NCI-H187 treated with DMSO at 0.1 percent for 48 hours (cell line): ENCODE measurements around the gene ROR2.

Experiments used
- DNase-seq: peaks from one replicate; lab custom pipeline; 2025; lab: John Stamatoyannopoulos, UW

ROR2 gene

GRCh38 chr9:91840882-91841281 is 109.1 kb downstream of the ROR2 start:
- DNase-seq = no peak

GRCh38 chr9:91840469-91840868 is 109.6 kb downstream of the ROR2 start:
- no peak for DNase-seq

DNA sequence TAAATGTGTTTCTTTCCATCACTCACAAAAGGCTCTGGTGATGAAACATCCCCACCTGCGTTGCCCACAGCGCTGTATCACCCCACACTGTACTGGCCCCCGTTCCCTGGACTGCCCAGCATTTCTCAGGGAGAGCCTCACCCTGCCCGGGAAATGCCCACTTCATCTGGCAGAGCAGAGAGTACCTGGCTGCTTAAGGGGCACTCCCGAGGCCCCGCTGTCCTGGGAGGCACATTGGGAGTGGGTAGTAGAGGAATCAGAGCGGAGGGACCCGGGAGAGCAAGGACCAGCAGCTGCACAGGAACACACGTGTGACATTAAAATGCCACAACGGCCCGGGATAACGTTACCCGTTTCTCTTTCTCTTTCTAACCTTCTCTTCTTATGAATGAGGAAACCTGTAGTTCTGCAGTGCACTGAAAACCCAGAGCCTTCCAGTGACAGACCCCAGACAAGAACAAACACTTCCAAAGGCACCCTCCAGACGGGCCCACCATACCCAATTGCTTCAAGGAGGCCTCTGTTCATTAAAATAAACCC is 110.0 kb downstream of the ROR2 start:
- no peak for DNase-seq

DNA sequence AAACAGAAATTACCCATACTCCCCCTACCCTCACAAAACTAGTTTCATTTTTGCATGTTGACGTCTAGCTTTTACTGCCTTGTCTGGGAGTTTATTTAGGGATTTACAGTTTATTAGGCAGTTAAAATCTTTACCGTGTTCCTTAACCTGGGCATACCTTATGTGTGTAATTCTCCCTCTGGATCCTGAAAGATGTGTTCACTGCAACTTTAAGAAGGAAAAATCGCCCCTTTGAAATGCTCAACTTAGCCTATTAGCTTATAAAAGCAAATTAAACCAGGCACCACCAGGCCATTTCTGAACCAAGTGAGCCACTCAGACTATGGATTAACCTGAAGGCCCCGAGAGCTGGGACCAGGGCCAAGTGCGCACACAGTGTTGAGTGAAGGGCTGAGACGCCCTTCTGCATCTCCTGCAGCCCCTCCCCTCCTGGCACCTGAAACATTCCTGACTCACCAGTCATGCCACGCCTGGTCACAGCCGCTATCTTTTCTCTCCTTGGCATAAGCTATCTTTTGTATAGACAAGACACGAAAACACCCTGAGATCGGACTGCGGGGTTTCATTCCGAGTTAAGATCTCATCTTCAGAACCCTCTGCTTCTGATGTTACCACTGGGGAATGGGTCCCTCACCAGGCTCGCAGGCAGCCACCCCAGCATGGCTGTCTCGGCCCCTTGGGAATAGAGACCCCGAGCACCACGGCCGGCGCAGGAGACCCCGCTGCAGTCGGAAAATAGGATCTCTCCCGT is 111.9 kb downstream of the ROR2 start:
- DNase-seq = no peak

DNA sequence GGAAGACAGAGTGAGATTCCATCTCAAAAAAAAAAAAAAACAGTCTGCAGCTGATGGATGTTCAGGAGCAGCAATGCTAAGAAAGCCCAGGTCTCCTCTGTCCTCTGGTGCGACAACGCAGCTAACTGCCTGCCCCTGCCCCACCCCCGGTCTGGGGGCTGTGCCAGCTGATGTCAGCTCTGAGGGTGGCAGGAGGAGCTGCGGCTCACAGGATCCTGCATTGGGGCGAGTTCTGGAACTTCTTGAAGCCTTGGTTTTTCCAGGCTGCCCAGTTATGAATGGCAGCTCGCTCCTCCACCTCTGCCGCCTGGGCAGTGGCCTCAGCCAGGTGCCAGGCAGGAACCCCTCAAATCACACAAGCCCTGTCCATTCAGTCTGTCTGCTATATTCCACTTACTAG is 113.5 kb downstream of the ROR2 start:
- no peak for DNase-seq

- no peak for DNase-seq
Observed at GRCh38 chr9:91835632-91836031, 114.4 kb downstream of the ROR2 start.

DNA sequence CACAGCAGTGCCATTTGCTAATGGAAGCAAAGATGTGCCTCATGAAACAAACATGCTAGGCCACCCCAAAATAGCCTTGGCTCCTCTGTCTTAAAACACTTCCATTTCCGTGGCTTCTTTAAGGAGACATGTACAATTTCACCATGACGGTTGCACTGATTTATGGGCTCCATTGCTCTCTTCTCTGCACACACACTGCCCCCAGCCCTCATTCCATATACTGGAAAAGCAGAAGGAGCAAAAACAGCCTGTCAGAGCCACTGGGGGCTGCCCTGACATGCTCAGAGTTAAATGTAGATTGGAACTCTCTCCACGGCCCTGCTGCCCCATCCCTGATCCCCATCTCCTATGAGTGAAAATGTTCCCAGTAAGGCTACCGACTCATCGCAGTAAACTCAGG is 114.8 kb downstream of the ROR2 start:
- no peak for DNase-seq

- DNase-seq = no peak
Observed at GRCh38 chr9:91834740-91835139, 115.3 kb downstream of the ROR2 start.

DNA sequence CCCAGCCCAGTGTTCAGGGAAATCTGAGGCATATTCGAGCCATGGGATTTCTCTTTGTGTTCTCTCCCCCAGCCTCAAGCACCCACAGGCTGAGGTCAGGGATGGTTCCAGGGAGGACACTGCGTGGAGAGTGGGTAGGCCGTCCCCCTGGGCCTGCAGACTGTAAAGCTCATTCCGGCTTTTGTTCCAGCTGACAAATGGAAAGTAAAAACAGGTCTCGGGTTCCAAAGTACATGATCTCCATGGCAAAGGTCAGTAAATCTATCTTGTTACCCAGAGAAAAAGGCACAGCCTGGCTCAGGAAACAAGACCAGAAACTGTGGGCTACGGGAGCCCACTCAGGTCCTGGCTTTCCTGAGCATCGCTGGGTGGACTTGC is 116.2 kb downstream of the ROR2 start:
- no peak for DNase-seq

DNA sequence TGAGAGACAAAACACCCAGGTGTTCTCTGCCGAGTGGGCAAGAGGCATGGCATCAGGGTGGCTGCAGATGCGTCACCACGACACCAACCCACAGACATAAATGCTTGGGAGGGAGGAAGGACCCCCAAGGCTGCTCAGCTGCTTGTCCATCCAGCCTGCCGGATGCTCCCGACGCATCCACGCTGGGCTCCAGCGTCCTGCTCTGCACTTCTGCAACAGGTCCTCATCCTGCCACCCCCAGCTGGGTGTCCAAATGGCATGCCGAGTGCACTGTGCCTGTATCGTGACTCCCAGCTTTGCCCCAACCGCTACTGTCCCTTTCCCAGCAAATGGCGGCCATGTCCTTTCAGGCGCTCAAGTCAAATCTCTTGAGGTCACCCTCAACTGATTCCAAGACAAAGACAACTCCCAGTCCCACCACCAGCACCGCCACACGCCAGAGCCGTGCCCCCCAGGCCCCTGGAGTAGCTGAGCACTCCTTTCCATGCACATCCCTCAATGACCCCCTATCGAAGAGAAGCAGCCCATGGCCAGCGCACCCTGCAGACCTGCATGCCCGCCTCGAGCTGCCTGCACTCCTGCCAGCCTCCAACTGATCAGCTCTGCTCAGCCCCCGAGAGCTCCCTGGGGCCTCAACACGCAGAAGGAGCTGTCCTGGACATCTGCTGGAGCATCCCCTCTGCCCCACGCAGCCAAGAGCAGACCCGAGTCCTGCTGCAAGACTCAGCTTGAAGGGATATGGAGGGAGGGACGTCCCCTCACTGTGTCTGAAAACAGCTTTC is 116.7 kb downstream of the ROR2 start:
- DNase-seq = no peak

- DNase-seq = no peak
Observed at GRCh38 chr9:91832322-91832721, 117.7 kb downstream of the ROR2 start.

DNA sequence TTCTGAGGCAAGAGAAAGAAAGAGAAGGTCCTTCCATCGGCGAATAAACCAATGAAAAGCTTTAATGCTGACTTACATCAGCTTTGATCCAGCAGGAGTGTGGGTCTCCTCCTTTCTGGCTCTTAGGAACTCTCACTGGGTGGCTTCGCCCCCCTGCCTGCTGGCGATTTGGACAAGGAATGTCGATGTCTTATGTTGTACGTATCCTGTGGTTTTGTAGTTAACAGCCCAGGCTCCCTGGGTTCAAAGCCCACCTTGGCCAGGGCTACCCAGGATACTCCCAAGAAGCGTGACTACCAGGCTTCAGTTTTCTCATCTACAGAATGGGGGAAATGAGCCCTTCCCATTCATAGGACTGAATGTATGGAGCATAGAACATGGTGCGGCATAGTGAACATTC is 124.2 kb downstream of the ROR2 start:
- DNase-seq = no peak

GRCh38 chr9:91825422-91825821 is 124.6 kb downstream of the ROR2 start:
- DNase-seq = no peak

GRCh38 chr9:91824601-91825305 is 125.3 kb downstream of the ROR2 start:
- DNase-seq = no peak

GRCh38 chr9:91824151-91824550 is 125.9 kb downstream of the ROR2 start:
- DNase-seq = no peak

- DNase-seq = no peak
Observed at GRCh38 chr9:91820949-91821880, 128.8 kb downstream of the ROR2 start.

- DNase-seq = no peak
Observed at GRCh38 chr9:91820126-91820750, 129.8 kb downstream of the ROR2 start.

- DNase-seq = no peak
Observed at GRCh38 chr9:91818647-91819403, 131.2 kb downstream of the ROR2 start.

GRCh38 chr9:91818225-91818585 is 131.8 kb downstream of the ROR2 start:
- DNase-seq = no peak

DNA sequence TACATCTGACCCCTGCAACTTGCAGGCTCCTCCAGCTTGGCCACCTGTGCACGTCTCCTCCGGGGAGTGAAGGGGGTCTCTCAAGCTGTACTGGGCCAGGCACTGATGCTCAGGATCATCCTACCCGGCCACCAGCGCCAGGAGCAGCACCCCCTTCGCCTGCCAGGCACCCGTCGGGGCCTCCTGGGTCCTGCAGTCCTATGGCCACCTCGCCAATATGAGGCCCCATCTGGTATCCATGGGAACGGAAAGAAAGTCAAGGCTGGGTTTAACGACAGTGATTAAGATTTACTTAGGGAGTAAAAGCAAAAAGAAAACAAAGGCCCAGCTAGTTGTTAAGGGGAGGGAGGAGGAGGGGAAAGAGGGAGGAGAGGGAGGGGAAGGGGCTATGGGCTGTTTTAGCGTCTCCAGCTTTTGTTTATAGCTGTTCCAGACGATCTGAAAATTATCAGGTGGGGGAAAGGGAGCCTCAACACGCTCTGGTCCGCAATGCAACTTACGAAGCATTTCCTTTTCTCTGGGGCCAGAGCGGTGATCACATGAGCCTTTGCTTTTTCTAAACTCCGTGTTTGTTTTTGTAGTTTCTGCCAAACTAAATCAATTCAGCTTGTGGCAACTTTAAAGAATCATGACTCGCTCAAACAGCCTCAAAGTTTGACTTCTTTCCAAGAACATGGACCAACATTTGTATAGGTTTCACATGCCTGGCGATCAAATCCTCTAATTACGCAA is 132.4 kb downstream of the ROR2 start:
- DNase-seq = no peak
